GM21423 (cell line): Measurements from ENCODE around the gene AAK1.
"Not testable (repeated sequence)": the region's sequence is repeated elsewhere in the genome, so short reads cannot be mapped to it uniquely, and the experiment has no call there.

Experiments used
- ATAC-seq: cut with Tn5 transposase; IDR thresholded peaks from one replicate; pipeline ENCODE4 v1.9.1; 2021; ENCODE audit warnings: mild to moderate bottlenecking, moderate library complexity; ENCODE audit not compliant: unreplicated experiment

AAK1 gene

DNA sequence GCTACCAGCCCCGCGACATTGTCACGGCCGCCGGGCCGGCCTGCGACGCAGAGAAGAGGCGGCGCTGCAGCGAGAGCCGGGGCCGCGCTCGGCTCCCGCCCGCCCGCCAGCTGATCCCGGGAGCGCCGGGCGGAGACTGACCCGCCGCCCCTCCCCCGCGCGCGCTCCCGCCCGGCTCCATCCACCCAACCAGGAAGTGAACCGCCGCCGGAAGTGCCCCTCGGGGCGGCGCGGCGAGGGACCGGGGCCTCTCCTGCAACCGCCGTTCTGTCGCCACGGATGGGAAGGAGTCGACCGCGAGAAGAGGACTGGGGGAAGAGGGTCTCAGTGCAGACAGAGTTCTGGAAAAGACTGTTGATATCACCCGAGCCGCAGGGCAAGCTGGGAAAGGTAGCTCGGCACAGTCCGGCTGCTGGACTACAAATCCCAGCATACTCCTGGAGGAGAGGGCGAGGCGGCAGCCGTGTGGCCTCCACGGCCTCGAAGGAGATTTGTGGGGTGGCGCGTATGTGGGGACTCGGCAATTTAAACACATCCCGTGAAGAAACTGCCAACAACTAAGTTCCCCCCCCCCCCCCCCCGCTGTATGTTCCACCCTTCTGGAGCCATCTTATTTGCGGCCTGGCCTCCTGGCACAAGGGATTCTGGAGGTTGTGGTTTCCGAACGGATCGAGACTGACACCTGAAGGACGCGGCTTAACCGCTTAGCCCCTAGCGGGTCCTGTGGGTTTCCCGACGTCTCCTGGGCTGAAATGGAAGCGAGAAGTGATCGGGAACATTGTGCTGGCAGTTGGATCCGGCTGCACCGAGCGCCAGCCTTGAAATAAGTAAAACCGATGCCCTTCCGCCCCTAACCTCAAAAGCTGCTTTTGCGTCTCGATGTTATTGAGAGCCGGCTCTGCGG, at the start of gene AAK1:
Gene AAK1, minus strand, starts transcription at position 138 of the 904 bp plus-strand sequence. CDS start 699 bp downstream, outside the sequence.
- ATAC-seq: peak; percentile 43

DNA sequence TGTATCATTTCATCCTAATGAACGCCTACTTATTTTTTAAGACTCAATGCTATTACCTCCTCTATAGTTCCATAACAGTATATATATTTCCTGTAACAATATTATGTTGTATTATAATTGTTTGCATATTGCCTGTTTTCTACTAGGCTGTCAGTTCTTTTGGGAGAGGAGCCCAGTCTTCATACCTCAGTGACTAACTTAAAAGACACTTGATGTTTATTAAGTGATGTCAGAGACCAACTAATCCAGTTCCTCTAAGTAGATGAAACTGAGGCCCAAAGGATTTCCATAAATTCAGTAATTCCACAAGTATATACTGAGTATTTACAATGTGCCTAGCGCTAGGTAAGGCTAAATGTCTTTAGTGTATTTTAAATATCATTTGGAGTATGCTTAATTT, 48.9 kb upstream of the AAK1 start:
- no peak for ATAC-seq

DNA sequence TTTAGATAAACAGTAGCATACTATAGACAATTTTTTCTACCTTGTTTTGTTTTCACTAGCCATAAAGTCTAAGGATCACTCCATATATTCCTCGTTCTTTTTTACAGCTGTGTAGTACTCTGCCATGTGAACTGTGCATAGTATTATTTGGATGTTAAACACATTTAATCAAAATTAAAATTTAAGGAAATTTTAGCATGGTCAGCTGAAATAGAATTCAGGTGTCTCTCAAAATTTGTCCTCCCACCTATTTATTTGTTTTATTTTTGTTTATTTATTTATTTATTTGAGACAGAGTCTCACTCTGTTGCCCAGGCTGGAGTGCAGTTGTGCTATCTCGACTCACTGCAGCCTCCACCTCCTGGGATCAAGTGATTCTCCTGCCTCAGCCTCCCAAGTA, 46.4 kb upstream of the AAK1 start:
- ATAC-seq: no peak

DNA sequence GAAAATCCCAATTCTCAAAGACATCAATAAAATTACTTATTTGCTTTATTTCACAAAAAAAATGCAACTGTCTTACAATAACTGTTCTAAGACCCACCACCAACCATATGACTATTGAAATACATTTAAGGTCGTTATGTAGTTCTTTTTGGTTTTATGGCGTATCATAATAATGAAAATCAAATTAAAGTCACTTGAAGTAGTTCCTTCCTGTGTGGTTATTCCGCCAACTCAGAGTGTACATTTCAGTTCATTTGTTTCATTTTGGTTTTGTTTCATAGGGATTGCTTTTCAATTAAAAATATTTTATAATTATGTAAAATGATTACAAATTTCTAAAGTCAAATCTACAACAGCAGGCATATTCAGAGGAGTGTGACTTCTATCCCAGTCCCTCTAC, 45.9 kb upstream of the AAK1 start:
- no peak for ATAC-seq

DNA sequence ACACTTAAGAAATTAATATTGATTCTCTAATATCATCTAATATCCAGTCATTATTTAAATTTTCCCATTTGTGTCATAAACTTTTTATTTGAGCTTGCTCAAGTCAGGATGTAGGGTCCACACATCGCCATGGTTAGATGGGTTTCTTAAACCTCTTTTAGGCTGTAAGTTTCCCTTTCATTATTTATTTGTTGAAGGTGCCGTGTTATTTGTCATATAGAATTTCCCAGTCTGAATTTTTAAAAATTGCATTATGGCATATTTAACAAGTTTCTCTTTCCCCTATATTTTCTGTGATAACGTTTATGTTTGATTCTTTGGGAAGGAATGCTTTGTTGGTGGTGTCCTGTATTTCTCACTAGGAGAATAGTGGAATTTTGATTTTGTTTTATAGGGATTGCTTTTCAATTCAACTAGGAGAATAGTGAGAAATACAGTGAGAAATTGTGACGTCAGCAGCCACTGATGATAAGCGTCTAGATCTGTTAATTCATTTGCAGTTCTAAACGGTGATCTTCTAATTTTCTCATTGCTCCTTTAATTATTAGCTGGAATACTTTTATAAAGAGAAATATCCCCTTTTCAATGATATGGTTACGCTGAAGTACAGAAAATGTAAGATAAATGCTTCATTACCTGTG, 44.6 kb upstream of the AAK1 start:
- no peak for ATAC-seq

DNA sequence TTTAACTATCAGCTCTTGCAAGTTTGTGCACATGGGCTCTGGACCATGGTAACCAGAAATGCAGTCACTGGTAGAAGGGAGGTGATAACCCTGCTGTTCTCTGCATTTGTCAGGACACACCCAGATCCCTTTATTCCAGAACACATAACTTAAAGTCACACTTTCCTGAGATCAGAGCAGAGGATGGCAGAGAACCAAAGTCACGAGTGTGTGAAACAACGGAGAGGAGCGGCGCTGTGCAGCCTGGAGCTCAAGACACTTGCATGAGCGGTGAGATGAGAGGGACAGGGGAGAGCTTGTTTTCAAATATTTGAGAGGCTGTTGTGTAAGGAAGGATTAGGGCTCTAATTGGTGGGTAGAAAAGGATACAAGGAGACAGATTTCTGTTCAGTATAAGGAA, 43.3 kb upstream of the AAK1 start:
- ATAC-seq: no peak

DNA sequence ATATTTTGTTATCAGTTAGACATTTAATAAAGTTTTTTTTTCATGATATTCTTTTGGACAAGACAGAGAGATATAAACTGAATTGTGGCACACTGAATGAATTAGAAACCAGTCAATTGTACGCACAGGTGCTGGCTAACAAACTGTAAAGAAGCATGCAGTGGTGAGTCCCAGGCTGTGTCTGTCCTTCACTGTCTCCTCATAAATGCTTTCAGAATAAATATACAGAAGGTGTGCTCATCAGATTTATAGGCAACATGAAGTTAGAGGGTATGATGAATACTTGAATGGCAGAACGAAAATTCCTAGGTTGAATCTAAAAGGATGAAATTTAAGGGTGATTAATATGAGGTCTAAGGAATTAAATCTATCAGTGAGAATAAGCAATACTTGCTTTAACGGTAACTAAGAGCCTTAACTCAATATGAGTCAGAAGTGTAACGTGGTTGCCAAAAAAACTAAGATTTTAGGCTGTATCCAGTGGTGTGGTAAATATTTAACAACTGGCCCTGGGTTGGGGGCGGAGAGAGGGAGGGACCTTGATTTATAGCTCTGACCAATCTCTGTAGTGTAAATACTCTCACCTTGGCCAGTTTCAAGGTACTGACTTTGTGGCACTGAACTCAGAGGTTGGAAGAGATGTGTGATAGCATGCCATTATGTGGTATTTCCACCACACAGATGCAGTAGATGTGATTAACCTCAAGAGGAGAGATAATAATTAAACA, 41.9 kb upstream of the AAK1 start:
- peak; percentile 63 for ATAC-seq

DNA sequence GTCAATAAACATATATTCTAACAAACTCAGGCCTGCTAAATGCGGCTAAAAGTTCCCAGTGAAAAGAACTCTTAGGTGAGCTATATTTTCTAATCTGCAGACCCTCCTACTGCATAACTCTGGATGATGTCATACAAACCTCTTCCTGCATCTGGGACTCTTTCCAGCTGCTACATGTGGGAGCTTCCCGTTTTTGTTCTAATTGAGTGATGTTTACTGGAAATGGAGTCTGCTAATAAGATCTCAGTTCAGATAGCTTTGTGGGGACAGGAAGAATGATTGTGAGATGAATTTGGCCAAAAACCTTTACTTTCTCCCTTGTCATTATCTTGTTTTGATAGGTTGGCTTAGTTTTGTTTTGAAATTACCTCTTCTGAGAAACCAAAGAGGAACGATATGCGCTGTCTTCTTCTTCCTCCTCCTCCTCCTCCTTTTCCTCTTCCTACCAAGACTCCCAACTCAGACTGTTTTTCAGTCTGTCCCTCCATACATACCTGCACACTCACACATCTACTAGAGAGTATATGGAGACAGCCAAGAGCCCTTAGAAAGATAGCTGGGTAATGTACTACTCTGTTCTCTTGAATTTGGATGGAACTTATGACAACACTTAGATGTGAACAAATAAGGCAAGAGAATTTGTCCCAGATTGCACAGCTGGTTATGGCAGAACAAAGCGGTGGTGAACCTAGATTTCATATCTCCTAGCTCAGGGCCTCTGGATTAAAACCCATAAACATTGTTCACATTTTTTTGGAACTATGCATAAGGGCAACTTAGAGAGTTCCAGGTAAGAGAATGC, 39.8 kb upstream of the AAK1 start:
- no peak for ATAC-seq

DNA sequence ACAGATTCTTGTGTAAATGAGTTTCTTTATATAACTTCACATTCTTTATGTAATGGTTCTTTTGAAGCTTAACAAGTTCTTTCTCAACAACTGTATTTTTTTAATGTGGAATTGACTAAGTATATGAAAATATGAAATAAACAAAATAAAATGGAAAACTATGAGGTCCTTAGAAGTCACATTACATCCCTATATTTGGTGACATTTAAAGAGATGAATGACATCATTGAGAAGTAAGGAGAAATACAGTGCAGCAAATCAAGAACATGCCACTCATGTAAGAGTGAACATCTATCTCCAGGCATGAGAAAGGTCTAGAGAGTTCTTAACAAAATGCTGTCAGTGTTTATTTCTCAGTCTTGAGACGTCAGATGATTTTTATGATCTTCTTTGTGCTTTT, 39.0 kb upstream of the AAK1 start:
- no peak for ATAC-seq

DNA sequence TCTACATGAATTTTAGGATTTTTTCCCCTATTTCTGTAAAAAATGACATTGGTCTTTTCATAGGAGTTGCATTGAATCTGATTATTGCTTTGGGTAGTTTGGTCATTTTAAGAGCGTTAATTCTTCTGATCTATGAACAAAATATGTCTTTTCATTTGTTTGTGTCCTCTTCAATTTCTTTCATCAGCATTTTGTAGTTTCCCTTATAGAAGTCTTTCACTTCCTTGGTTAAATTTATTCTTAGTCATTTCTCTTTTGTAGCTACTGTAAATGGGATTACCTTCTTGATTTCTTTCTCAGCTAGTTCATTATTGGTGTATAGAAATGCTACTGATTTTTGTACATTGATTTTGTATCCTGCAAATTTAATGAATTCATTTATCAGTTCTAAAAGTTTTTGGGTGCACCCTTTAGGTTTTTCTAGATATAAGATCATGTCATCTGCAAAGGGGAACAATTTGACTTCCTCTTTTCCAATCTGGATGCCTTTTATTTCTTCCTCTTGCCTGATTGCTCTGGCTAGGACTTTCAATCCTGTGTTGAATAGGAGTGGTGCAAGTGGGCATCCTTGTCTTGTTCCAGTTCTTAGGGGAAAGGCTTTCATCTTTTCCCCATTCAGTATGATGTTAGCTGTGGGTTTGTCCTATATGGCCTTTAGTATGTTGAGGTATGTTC, 36.6 kb upstream of the AAK1 start:
- ATAC-seq: no peak

DNA sequence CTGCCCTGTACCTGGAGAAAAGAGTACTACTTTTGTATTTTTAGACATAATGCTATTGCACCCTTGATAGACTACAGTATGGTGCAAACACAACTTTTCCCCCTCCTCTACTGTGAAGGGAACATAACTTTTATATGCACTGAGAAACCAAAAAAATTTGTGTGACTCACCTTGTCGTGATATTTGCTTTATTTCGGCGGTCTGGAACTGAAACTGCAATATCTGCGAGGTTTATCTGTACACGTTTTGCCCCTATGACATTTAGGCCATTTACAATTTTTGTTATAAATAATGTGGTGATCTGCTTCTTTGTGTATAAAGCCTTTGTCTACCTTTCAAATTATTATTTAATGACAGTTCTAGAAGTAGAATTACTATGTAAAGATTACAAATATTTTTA, 34.4 kb upstream of the AAK1 start:
- ATAC-seq: no peak

DNA sequence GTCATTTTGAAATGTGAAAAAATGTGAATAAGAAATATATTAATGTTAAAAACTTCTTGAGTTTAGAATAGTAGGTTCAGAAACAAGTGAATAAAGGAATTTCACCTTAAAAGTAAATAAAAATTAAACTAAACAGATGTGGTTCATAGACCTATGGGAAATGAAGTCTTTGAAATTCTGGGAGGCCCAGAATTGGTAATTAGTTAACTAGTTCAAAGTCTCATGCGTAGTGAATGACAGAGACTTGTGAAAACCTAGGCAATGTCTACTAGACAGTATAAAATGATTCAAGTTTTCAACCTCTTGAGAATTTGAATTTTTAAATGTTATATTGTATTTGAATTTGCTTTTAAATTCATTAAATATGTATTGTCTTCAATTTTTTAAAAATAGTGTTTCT, 32.6 kb upstream of the AAK1 start:
- no peak for ATAC-seq

DNA sequence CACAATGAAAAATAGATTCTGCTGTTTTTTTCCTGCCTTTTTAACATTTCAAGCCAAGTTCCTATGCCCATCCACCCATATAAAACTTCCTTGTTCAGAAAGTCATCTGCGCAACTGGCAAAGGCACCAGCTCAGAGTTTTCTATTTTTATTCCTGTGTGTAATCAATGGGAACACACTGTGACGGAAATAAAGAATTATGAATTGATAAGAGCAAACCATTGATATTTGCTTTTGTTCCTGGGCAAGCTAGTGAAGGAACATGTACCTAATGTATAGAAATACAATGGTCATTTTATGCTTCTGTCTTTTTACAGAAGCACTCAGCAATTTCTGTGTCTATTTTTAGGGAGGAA, 30.8 kb upstream of the AAK1 start:
- no peak for ATAC-seq

DNA sequence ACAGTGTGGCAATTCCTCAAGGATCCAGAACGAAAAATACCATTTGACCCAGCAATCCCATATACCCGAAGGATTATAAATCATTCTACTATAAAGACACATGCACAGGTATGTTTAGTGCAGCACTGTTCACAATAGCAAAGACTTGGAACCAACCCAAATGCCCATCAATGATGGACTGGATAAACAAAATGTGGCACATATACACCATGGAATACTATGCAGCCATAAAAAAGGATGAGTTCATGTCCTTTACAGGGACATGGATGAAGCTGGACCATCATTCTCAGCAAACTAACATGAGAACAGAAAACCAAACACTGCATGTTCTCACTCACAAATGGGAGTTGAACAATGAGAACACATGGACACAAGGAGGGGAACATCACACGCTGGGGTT, 29.6 kb upstream of the AAK1 start:
- ATAC-seq: not testable (repeated sequence)

DNA sequence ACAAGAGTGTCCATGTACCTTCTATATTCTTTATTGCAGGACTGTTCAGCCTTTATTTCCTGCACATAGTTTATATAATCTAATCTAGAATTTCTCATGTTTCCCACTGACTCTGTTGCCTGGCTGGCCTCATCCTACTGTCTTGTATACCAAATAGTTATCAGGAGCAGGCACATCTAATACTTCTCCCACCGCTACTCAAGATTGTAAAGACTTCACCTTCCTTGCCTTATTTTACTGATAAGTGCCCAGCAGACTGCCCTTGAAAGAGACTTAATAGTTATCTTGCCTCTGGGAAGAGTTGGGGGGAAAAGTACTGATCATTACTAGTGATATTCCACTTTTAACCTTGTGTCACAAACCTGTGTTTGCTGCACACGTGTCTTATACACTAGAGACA, 26.1 kb upstream of the AAK1 start:
- no peak for ATAC-seq

DNA sequence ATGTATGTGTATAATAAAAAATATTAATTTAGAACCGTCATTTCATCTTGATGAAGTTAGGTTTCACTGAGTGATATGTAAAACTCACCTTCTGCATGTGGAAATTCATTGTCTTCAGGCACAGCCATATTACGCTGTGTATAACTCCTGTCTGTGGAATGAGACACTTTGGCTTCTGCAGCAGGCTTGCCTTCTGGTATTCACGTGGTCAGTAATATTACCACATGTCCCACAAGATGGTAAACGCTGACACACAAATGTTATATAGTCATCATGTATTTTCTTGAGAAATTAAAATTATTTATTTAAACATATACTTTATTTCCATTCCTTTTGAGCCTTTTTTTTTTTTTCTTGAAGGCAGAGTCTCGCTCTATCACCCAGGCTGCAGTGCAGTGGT, 25.1 kb upstream of the AAK1 start:
- no peak for ATAC-seq

DNA sequence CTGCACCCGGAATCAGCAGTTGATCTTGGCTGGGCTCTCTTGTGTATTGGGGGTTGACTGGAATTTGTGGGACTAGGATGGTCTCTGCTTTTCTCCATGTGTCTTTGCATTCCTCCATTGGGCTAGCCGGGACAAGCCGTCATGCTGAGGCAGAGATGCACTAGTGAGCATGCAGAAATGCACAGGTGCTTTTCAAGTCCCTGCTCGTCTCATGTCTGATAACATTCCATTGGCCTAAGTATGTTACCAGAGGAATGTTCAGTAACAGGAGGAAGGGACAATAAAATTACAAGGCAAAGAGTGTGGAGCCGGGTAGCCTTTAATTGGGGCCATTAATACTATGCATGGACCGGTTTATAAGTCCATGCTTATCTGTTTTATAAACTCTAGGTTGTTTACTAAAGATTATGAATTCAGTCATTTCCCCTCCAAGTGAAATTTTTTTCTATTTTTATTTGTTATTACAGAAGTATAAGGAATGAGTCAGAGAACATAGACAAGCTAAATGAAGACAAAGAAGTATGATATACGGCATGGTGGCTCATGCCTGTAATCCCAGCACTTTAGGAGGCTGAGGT, 24.4 kb upstream of the AAK1 start:
- no peak for ATAC-seq

DNA sequence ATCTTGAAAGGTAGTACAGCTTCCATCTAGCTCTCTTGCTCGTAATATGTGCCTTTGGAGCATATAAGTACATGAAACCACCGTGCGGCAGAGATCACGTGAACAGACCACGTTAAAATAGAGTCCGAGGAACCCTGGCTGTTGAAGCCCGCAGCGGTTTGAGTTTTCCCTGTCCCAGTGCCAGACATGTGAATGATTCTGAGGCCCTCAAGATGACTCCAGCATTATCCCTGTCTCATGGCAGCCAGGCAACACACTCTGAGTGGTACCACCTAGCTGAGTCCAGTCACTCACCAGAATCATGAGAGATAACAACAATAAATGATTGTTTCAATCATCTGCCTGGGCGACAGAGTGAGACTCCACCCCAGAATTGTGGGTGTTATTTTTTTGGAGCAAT, 21.6 kb upstream of the AAK1 start:
- ATAC-seq: no peak

DNA sequence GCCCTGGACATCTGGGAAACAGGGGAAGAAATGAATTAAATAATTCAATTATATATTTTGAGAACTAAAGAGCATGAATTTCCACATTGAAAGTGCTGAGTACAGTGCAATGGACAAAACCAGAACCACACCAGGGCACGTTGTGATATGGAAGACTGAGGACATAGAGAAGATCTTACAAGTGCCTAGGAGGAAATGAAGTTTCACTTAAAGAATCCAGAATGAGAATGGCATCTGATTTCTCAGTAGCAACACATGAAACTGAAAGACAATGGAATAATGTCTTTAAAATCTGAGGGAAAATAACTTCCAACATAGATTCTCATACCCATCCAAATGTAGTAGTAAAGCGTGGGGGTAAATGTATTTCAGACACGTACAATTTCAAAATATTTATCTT, 20.3 kb upstream of the AAK1 start:
- ATAC-seq: no peak

DNA sequence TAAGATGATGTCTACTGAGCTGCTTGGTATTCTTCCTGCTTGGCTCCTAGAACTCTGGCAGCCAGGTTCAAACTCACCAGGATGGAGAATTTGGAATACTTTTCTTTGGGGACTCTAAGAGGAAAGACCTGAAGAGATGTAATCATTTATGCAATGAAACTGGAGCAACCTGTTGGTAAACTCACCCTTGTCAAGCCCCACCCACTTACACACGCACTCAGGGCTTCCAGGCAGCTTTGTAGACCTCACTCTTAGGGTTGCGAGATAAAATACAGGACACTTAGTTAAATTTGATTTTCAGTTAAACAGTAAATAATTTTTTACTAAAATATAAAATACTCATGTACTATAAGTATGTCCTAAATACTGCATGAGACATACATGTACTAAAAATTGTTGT, 19.0 kb upstream of the AAK1 start:
- ATAC-seq: not testable (repeated sequence)
